Measurements from ENCODE around the gene MAPK8IP3.
"Not testable (repeated sequence)": the region's sequence is repeated elsewhere in the genome, so short reads cannot be mapped to it uniquely, and the experiment has no call there.

MAPK8IP3 gene

DNA sequence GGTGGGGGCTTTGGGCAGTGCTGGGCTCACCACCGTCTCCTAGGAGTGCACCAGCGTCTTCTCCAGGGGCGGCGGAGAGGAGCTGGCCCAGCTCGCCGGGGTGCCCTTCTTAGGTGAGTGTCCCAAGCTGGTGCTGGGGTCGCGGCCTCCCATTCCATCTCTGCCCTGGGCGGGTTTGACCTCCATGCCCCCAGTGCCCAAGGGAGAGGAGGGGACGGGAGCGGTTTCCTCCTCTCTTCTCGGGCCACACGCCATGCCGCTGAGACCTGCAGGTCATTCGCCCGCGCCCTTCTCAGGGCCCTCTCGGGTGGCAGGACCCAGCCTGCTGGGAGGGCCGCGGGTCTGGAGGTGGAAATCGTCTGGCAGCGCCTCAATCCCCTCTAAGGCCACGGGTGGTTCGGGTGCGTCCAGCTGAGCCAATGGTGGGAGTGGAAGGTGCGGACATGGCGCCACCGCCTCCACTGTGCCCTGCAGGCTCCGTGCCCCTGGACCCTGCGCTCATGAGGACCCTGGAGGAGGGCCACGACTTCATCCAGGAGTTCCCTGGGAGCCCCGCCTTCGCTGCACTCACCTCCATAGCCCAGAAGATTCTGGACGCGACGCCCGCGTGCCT lies 82.2 kb downstream of the MAPK8IP3 start:
- no peak for DNase-seq

DNA sequence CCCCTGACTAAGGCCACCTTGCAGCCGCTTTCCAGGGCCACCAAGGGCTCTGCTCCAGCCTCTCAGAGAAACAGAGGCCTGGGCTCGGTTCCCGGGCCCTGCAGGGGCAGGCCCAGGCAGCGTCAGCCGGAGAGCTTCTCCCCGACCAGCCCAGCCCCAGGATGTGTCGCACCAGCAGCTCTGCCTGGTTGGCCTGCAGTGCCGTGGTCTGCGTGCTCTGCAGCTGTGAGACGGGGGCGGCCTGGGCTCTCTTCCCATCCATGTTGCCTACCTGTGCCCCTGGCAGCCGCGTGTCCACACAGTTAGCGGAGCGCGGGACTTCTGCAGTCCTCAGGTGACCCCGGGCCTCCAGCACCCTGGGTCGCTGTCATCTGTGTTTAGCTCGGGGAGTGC lies 82.7 kb downstream of the MAPK8IP3 start:
- DNase-seq, result no peak

DNA sequence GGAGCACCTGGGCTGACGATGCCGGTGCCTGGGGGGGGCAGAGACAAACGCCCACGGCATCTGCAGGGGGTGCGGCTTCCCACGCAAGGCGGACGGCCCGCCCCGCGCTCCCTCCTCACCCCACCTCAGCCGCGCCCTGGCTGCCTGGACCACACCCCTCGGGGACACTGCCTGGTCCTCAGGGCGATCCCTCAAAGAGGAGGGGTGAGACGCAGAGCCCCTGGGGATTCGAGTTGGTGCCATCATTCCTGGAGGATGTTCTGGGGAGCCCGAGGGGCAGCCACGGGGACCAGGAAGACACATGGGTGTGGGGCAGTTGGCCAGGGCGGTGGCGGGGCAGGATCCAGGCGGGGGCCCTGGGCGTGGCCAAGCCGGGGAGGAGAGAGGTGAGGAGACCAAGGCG lies 83.6 kb downstream of the MAPK8IP3 start:
- DNase-seq, result no peak

DNA sequence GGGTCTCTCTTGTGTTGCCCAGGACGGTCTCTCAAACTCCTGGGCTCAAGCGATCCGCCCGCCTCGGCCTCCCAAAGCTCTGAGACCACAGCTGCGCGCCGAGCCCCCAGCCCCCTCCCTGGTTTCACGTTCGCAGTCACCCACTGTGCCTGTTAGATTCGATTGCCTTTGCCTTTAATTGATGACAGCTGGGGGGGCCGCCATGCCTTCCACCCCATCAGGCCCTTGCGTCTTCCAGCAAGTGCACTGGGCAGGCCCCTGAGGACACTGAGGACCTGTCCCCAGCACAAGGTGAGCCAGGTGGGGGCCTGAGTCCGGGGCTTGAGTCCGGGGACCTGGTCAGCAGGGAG lies 84.2 kb downstream of the MAPK8IP3 start:
- DNase-seq, result no peak

DNA sequence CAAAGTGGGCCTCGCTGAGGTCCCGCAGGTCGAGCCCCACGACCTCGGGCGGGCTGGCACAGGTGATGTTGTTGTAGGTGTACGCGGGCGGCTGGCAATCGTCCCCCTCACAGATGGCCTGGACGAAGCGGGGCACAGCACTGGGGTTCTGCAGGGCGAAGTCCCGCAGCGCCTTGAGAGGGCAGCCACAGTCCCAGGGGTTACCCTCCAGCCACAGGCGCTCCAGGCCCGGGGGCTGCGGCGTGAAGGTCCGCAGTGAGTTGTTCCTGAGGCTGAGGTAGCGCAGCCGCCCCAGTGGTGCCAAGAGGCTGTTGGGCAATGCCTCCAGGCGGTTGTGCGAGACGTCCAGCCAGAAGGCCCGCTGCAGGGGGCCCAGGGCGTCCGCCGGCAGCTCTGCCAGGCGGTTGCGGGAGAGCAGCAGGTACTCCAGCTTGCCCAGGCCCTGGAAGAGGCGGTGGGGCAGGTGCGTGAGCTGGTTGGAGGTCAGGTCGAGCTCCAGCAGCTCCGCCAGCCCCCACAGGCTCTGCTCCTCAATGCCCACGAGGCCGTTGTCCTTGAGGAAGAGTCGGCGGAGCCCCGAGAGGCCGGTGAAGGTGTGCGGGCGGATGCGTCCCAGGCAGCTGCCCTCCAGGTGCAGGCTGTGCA lies 84.7 kb downstream of the MAPK8IP3 start:
- DNase-seq, result no peak

DNA sequence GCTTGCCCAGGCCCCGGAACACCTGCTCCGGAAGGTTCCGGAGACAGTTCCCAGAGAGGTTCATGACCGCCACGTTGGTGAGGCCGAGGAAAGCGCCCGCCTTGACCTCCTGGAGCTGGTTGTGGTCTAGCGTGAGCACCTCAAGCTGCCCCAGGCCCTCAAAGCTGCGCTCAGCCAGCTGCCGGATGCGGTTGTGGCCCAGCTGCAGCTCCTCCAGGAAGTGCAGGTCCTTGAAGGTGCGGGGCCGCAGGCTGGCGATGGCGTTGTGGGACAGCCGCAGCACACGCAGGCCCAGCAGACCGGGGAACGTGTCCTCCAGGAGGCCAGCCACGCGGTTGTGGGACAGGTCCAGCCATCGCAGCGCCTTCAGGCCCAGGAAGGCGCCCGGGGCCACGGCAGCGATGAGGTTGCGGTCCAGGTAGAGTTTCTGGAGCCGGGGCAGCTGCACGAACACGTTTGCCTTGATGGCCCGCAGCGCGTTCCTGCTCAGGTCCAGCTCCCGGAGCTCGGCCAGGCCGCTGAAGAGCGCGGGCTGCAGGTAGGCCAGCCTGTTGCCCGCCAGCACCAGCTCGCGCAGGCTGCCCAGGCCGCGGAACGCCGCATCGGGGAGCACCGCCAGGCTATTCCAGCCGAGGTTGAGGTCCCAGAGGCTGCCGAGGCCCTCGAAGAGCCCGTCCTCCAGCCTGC lies 85.4 kb downstream of the MAPK8IP3 start:
- DNase-seq, result no peak

DNA sequence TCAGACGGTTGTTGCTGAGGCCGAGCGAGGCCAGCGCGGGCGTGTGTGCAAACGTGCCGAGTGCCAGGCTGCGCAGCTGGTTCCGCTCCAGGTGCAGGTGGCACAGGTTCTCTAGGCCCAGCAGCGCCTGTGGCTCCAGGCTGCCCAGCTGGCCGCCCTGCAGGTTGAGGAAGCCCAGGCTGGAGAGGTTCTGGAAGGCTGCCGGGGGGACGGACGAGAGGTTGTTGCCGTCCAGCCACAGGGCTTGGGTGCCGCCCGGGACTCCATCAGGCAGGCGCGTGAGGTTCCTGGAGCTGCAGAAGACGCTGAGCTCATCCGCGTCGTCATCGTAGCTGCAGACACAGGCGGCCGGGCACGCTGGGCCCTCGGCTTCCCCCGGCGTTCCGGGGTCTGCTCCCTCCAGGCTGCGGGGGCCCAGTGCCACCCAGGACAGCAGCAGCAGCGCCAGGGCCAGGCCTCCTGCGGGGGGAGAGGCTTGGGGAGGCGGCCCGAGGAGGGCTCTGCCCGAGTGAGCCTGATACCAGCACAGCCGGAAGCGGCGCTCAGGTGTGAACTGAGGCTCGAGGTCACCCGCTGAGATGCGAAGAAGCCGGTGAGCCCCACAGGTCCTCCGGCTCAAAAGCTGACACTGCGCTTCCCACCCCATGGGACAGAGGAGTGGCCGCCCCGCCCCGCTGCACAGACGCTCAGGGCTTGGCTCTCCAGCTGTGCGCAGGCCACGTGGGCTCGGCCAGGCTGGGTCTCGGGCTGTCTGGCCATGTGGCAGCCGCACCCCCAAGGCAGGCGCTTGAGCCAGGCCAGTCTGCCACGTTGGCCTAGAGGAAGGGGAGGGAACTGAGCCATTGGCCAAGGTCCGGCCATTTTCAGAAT lies 86.2 kb downstream of the MAPK8IP3 start:
- no peak for DNase-seq

DNA sequence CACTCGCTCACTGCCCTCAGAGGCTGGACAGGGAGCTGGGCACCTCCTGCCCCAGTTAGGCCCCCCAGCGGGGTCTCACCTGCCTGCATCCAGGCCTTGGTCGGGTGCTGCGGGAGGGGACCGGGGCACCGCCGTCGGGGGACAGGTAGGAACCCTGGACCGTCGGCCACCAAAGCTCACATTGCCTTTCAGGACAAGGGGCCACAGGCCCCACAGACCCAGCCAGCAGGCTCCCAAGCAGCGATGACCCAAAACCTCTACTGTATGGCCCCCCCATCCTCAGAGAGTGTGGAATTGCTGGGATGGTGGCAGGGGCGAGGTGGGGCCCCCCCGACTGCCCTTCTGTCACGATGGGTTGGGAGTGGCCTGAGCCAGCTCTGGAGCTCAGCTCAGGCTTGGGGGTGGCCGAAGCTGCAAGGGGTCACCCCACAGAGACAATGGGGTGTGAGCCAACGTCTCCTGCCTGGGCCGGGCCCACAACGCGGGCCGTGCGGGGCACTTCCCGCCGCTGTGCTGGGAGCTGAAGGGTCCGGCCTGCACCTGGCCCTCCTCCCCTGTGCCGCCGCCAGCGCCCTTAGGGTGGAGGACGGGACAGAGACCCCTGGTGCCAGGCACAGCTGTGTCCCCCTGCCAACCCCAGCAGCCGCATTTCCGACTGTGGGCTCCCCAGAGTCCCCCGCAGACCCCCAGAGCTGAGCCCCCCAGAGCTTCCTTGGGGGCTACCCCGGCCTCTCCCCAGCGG lies 87.0 kb downstream of the MAPK8IP3 start:
- DNase-seq, result no peak

DNA sequence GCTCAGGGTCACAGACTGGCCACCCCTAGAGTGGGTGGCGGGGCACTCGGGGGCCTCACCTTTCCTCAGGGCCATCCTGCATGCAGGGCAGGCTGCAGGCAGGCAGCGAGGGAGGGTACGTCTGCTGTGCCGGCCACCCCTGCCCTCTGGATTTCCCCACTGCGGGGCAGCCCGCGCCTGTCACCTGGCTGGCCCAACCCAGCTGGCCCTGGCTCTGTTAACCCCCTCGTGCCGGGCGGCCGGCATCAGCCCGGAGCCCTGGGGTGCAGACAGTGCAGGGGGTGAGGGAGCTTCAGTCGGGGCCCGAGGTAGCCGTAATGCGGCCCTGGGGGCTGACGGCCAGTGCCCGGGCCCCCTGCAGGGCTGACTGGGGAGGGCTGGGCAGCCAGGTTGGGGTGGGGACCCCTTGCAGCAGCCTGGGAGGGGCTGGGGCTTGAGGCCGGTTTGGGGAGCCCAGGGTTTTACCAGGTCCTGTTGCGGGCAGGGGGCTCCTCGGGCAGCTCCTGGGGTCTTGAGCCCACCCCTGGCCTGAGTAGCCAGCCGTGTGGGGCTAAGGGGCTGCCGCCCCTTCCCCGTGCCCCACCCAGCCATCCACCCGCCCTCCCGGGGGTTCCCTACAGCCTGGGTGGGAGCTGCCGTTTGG lies 87.7 kb downstream of the MAPK8IP3 start, which contains the start of gene IGFALS:
IGFALS (minus strand) TSS at position 128 of the 643 bp plus-strand sequence; CDS start at position 75, 53 bp downstream.
- DNase-seq, result no peak

DNA sequence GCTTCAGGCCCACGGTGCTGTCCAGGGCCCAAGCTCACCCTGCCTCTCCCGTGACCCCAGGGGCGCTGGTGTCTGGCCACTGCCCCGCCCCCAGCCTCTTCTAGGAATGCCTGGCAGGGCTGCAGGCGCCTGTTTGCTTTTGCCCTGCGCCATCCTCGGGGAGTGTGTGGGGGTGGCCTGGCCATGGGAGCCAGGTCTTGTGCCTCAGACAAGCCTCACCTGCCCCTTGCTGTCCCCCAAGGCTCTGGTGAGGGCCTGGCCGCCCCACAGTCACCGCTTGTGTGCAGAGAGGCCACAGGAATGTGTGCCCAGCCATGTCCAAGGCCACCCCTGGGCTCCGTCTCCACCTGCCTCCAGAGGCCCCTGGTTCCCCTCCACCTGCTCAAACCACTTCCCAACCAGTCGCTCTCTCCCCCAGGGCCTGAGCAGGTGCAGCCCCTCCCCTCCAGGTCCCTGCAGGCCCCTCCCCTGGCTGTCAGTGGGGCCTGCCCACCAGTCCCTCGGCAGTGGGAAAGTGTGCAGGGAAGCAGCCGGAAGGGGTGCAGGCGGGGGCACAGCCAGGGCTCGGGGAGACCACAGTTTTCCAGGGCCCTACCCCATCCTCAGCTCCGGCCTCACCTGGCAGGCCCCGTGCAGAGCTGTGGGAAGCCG lies 88.4 kb downstream of the MAPK8IP3 start:
- no peak for DNase-seq

DNA sequence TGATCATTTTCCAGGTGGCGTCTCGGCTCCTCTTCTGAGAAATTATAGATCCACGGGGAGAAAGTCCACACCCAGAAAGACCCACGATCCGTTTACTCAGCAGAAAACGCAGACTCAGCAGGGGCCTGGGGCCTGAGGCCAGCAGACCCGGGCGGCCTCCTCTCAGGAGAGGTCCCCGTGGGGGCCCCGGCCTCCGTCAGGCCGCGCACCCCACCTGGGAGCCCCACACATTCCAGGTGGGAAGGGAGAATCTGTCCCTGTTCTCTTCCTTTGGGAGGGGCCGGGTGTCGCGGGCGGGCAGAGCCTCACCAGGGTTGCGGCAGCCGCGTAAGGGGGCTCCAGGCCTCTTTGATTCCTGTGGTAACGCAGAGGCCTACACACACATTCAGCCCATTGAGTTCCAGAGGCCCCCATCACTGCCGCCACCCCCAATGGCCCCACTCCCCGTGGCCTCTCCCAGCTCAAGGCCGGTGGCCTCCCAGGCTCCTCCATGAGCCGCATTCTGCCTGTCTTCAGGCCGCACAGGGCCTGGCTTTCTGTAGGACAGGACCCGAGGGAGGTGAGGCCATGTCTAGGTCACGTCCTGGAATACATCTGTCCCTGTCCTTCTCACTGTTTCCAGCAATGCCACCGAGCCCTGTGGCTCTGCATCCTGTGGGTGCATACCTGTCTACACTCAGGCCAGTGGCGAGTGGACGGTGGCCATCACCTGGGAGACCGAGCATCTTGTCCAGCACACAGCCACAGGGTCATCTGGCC lies 89.1 kb downstream of the MAPK8IP3 start:
- no peak for DNase-seq

DNA sequence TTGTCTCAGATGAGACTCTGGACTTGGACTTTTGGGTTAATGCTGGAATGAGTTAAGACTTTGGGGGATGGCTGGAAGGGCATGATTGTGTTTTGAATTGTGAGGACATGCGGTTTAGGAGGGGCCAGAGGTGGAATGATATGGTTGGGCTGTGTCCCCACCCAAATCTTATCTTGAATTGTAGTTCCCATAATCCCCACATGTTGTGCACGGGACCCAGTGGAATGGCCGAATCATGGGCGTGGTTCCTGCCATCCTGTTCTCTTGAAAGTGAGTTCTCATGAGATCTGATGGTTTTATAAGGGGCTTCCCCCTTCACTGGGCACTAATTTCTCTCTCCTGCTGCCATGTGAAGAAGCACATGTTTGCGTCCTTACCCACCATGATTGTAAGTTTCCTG lies 93.3 kb downstream of the MAPK8IP3 start:
- DNase-seq, result not testable (repeated sequence)

DNA sequence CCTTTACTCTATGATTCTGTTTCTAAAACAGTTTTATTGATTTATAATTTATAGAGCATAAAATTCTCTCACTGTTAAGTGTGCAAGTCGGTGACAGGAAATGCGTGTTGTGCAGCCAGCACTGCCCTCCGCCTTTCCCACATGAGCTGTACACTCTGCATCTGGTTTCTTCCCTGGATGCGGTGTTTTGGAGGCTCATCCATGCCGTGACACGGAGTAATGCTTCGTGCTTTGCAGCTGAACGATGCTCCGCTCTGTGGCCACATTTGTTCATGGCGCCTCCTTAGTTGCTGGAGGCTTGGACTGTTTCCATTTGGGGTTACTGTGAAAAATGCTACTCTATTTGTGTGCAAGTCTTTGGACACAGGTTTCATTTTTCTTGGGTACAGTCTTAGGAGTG lies 94.7 kb downstream of the MAPK8IP3 start:
- DNase-seq, result no peak

DNA sequence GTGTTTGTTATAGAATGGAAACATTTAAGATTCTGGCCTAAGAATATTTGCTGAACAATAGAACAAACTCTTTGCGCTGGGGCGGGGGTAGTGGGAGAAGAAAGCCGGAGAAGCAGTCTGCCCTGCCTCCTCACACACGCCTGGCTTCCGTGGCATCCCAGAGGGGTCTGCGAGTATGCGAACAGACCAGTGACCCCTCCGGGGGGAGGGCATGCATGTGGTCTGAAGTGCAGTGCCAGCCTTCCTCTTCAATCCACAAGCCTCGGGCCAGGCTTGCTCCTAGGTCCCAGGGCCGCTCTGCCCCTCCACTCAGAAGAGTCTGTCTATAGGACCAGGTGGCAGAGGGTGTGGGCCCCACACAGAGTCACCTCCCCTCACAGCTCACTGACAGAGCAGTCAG lies 101.6 kb downstream of the MAPK8IP3 start:
- DNase-seq, result no peak

DNA sequence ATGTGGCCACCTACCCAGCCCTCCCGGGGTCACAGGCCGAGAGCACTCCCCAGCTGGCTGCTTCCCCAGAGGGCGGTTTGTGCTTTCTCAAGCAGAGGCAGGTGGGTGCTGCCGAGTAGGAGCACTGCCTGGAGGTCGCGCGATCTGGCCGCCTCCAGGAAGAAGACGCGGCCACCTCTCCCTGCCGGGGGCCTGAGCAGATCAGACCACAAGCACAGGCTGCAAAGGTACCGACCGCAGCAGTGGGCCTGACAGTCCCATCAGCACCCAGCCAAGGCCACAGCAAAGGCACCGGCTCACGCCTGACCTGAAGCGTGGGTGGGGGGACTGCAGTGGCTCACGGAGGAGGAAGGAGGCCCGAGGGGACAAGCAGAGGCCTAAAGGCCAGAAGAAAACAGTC lies 102.7 kb downstream of the MAPK8IP3 start:
- no peak for DNase-seq

DNA sequence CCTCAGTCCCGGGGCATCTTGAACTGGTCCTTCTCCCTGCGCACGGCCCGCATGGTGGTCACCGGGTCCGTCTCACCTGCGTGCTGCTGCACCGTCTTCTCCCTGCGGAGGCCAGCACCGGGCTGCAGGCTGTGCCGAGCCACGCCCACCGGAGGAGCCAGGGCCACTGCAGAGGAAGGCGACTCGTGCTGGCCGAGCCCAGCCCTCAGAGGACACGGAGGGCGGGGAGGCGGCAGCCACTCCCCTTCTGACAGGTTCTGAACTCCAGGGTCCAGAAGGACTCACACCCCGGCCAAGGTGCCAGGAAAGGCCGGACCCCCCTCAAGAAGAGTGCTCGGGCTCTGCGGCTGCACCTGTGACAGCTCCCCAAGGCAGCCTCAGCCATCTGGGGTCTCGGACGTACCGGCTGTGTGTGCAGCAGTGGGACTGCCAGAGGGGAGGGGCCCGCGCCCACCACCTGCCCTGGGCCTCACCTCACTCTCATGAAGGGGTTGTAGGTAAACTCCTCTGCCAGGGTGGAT lies 103.3 kb downstream of the MAPK8IP3 start:
- no peak for DNase-seq

DNA sequence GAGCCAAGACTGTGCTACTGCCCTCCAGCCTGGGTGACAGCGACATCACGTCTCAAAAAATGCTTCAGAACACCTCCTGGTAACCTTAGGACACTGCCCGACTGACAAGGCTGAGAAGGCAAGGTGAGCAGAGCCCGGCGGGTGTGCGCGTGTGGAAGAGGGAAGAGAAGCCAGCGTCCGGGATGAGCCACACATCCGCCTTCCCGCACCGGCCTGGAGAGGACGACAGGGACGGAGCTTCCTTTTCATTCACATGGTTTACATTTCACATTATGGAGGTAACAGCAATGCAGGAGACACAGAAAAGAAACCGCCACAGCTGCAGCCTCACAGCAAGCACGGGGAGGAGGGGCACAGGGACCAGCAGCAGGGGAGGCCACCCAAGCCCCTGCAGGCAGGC lies 104.1 kb downstream of the MAPK8IP3 start:
- no peak for DNase-seq

DNA sequence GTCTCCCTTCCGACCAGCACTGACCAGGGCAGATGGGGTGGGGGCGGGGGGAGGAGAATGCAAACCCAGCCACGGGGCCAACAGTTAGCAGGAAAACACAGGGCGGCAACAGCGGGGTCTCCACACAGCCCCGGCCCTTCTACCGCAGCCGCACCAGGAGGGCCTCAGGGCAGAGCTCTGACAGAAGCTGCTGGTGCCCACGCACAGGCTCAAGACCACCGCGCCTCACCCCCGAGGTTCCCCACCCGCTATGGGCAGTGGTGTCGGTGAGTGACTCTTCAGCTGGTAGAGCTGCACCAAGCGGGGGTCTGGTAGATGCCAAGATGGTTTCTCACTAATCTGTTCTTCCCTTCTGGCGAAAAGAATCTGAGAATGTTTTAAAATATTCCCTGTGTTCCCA lies 104.5 kb downstream of the MAPK8IP3 start:
- no peak for DNase-seq

DNA sequence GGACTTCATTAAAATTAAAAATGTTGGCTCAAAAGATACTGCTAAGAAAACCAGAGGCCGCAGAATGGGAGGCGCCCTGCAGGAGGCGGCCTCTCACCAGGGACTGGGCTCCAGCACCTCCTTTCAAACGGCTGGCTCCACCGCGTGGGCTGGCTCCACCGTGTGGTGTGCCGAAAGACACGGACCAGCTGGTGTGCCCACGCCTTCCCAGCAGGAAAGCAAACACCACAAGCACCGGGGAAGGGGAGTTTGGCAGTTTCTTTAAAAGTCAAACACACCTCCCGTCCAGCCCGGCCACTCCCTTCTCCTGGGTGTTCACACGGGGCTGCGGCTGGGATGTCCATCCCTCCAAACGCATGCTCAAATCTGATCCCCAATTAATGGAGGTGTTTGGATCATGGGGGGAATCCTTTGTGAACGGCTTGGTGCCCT lies 106.8 kb downstream of the MAPK8IP3 start:
- DNase-seq, result peak; percentile 19

DNA sequence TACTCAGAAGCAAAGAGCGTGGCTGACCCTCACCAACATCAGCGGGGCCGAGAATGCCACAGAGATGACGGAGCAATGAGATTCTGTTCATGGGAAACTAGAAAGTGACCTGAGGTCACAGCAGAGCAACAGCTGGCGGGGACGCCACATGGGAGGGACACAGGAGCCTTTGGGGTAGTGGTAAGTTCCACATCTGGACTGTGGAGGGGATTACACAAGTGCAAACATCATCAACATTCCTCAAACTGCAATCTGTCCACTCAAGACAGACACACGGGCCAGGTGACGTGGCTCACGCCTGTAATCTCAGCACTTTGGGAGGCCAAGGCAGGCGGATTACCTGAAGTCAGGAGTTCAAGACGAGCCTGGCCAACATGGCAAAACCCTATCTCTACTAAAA lies 109.5 kb downstream of the MAPK8IP3 start:
- DNase-seq, result no peak

Data from T-helper 9 cell (primary cell).